ENCODE data around the gene IL1RAPL1.

IL1RAPL1 gene

GRCh38 chrX:29561417-29561816 is 974.2 kb downstream of the IL1RAPL1 start:
- TF ChIP-seq ARNTL (CRISPR knock-in tag; IDR thresholded peaks at IDR 0.05; ENCODE audit: borderline replicate concordance, low read depth) (no peak), TCF4 (CRISPR knock-in tag; IDR thresholded peaks at IDR 0.05; ENCODE audit: borderline replicate concordance) (no peak), CREB5 (CRISPR knock-in tag; IDR thresholded peaks at IDR 0.05; ENCODE audit: low read depth) (no peak), PATZ1 (CRISPR knock-in tag; IDR thresholded peaks at IDR 0.05; ENCODE audit: borderline replicate concordance) (no peak), ZFP3 (CRISPR knock-in tag; IDR thresholded peaks at IDR 0.05) (no peak), CSDC2 (CRISPR knock-in tag; IDR thresholded peaks at IDR 0.05) (no peak), TSHZ2 (CRISPR knock-in tag; IDR thresholded peaks at IDR 0.05) (no peak), ZNF70 (CRISPR knock-in tag; IDR thresholded peaks at IDR 0.05) (no peak), RARB (CRISPR knock-in tag; IDR thresholded peaks at IDR 0.05) (no peak), ZNF8 (CRISPR knock-in tag; IDR thresholded peaks at IDR 0.05) (no peak)
- no peak for ATAC-seq

- TF ChIP-seq SNAI2 (CRISPR knock-in tag; IDR thresholded peaks at IDR 0.05) (no peak), BACH2 (CRISPR knock-in tag; IDR thresholded peaks at IDR 0.05; ENCODE audit: borderline replicate concordance) (no peak), TOX (CRISPR knock-in tag; IDR thresholded peaks at IDR 0.05; ENCODE audit: borderline replicate concordance) (no peak), ZNF565 (CRISPR knock-in tag; conservative IDR thresholded peaks at IDR 0.05; ENCODE audit: low read depth) (no peak), TCF4 (CRISPR knock-in tag; IDR thresholded peaks at IDR 0.05; ENCODE audit: borderline replicate concordance) (no peak), PPARA (CRISPR knock-in tag; IDR thresholded peaks at IDR 0.05; ENCODE audit: borderline replicate concordance) (no peak), POU6F1 (CRISPR knock-in tag; IDR thresholded peaks at IDR 0.05; ENCODE audit: borderline replicate concordance, low read depth) (no peak), CSRNP3 (CRISPR knock-in tag; IDR thresholded peaks at IDR 0.05) (no peak), CSDC2 (CRISPR knock-in tag; IDR thresholded peaks at IDR 0.05) (no peak), GLIS3 (CRISPR knock-in tag; IDR thresholded peaks at IDR 0.05) (no peak), ZFP3 (CRISPR knock-in tag; IDR thresholded peaks at IDR 0.05) (no peak), ZNF70 (CRISPR knock-in tag; IDR thresholded peaks at IDR 0.05) (no peak), CREB5 (CRISPR knock-in tag; IDR thresholded peaks at IDR 0.05; ENCODE audit: low read depth) (no peak), TSHZ2 (CRISPR knock-in tag; IDR thresholded peaks at IDR 0.05) (no peak), ARNTL (CRISPR knock-in tag; IDR thresholded peaks at IDR 0.05; ENCODE audit: borderline replicate concordance, low read depth) (no peak), ZFP30 (CRISPR knock-in tag; IDR thresholded peaks at IDR 0.05) (no peak)
- ATAC-seq = no peak
These were observed 993.3 kb downstream of the IL1RAPL1 start for GRCh38 chrX:29580560-29580959.

All from SK-N-SH treated with all-trans-retinoic acid at 6 μM for 48 hours (cell line).